ENCODE data around the gene ZRANB3.

DNA sequence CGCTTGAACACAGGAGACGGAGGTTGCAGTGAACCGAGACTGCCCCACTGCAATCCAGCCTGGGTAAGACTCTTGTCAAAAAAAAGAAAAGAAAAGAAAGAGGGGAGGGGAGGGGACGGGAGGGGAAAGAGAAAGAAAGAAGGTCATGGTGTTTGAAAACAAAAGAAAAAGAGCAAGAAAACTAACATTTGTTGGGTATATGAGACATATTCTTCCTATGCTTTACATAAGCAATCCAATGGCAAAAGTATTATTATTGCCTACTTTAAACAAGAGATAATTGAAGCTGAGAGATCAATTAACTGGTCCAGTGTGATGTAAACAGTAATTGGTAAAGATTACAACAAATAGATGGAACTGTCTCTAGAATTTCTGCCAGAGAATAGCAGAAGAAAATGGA, 157.3 kb downstream of the ZRANB3 start:
- TF ChIP-seq, protein P1, sequence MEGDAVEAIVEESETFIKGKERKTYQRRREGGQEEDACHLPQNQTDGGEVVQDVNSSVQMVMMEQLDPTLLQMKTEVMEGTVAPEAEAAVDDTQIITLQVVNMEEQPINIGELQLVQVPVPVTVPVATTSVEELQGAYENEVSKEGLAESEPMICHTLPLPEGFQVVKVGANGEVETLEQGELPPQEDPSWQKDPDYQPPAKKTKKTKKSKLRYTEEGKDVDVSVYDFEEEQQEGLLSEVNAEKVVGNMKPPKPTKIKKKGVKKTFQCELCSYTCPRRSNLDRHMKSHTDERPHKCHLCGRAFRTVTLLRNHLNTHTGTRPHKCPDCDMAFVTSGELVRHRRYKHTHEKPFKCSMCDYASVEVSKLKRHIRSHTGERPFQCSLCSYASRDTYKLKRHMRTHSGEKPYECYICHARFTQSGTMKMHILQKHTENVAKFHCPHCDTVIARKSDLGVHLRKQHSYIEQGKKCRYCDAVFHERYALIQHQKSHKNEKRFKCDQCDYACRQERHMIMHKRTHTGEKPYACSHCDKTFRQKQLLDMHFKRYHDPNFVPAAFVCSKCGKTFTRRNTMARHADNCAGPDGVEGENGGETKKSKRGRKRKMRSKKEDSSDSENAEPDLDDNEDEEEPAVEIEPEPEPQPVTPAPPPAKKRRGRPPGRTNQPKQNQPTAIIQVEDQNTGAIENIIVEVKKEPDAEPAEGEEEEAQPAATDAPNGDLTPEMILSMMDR (IDR thresholded peaks at IDR 0.05) = no peak
- TF ChIP-seq POLR2A (IDR thresholded peaks at IDR 0.05) (no peak), EP300 (IDR thresholded peaks at IDR 0.05) (no peak), POLR2AphosphoS5 (IDR thresholded peaks at IDR 0.05) (no peak)
